Neural progenitor cell (in vitro differentiated cells): Measurements from ENCODE around the gene ABCA1.

Source experiments
- EZH2 ChIP-seq: fragments of 200-600 bp; sonication (generic); IDR thresholded peaks from 2 replicates; pipeline ENCODE4 v1.6.1; 2017; ENCODE audit warnings: antibody characterized with exemption, mild to moderate bottlenecking, moderate library complexity
- EZH2phosphoT487 ChIP-seq: fragments of 200-600 bp; sonication (generic); IDR thresholded peaks from 2 replicates; pipeline ENCODE4 v1.6.1; 2017; ENCODE audit warnings: antibody characterized with exemption
- TF ChIP-seq, protein P1 (sequence below): fragments of 200-600 bp; sonication (generic); IDR thresholded peaks from 2 replicates; pipeline ENCODE4 v1.5.1; 2017; ENCODE audit warnings: antibody characterized with exemption, mild to moderate bottlenecking

DNA sequence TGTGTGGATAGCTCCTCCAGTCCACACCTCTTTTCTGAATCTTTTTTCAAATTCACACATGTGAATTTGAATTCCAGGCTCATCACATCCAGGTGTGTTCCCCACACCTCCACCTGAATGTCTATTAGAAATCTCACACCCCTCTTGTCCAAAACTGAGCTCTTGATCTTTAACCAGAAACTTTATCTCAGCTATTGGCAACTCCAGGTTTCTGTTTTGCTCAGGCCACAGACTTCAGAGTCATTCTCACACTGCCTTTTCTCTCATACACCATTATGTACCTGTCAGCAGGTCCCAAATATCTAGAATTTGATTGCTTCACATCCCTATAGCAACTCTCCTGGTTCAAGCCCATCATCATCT, 152.4 kb downstream of the ABCA1 start:
- TF ChIP-seq, protein P1, sequence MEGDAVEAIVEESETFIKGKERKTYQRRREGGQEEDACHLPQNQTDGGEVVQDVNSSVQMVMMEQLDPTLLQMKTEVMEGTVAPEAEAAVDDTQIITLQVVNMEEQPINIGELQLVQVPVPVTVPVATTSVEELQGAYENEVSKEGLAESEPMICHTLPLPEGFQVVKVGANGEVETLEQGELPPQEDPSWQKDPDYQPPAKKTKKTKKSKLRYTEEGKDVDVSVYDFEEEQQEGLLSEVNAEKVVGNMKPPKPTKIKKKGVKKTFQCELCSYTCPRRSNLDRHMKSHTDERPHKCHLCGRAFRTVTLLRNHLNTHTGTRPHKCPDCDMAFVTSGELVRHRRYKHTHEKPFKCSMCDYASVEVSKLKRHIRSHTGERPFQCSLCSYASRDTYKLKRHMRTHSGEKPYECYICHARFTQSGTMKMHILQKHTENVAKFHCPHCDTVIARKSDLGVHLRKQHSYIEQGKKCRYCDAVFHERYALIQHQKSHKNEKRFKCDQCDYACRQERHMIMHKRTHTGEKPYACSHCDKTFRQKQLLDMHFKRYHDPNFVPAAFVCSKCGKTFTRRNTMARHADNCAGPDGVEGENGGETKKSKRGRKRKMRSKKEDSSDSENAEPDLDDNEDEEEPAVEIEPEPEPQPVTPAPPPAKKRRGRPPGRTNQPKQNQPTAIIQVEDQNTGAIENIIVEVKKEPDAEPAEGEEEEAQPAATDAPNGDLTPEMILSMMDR: no peak
- TF ChIP-seq EZH2 (no peak), EZH2phosphoT487 (no peak)
